ENCODE results near the gene YES1. TPM values are rescaled to one million over a fixed set of nuclear protein-coding genes. Genes with fewer than 3 reads are reported as not detected.

YES1 gene
- total RNA-seq, 5 donors from 2014 or later (not counting 1 experiment from before 2014, with no cell fraction given): 7.4 to 16.3 (median 8.2) TPM

- ChIA-PET CTCF (no interaction called here), POLR2A (no interaction called here)
- peaks cover 50% of the 10 kb centered on the region for H3K36me3 Mint-ChIP-seq
- H3K9me3 Mint-ChIP-seq: no peaks in the 10 kb centered on the region
- no peak for DNase-seq
- ATAC-seq (replicated peaks in 1 of 4): no peak
- H3K4me3 Mint-ChIP-seq: no peak overlapping the region
- Histone ChIP-seq H3K36me3 (ENCODE audit: control insufficient read depth in 2 of 2, extremely low read depth in 1 of 2, insufficient read depth in 1 of 2, low read length in 1 of 2) (peaks cover 7 to 55% of the 10 kb centered on the region in 2 donors), H3K27me3 (replicated peaks in 1 of 2; ENCODE audit: control insufficient read depth in 2 of 2, extremely low read depth in 1 of 2, insufficient read depth in 2 of 2, low read length in 1 of 2) (no peaks in the 10 kb centered on the region), H3K4me3 (ENCODE audit: control insufficient read depth in 1 of 2, extremely low read depth in 1 of 2, low read length in 1 of 2) (no peak overlapping the region), H3K9me3 (no peaks in the 10 kb centered on the region), H3K4me1 (ENCODE audit: control insufficient read depth in 1 of 2, extremely low read depth in 1 of 2, insufficient read depth in 2 of 2, low read length in 2 of 2) (no peaks in the 10 kb centered on the region), H3K27ac (ENCODE audit: low read length) (no peak overlapping the region)
- H3K4me1 Mint-ChIP-seq: no peaks in the 10 kb centered on the region
- H3K27ac Mint-ChIP-seq: no peak overlapping the region
- 100% methylated on average over 2 of the region's 5 CpGs for WGBS (ENCODE audit: insufficient coverage)
- no peaks in the 10 kb centered on the region for H3K27me3 Mint-ChIP-seq
These were observed 138.3 kb downstream of the YES1 start for GRCh38 chr18:673769-674168.

DNA sequence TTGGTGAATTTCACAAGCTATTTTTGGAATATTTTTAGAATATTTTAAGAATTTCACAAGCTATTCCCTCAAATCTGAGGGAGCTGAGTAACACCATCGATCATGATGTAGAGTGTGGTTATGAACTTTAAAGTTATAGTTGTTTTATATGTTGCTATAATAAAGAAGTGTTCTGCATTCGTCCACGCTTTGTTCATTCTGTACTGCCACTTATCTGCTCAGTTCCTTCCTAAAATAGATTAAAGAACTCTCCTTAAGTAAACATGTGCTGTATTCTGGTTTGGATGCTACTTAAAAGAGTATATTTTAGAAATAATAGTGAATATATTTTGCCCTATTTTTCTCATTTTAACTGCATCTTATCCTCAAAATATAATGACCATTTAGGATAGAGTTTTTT lies 138.7 kb downstream of the YES1 start:
- CTCF ChIA-PET: interaction anchor here in 1 of 2 donors (0.6 kb wide), 1 partner anchor 123 kb away, joined by 6 read pairs; no protein-coding TSS in a partner anchor
- H3K36me3 Mint-ChIP-seq: peaks cover 55% of the 10 kb centered on the region

More for the DNA sequence above, 138.7 kb downstream of the YES1 start:
- H3K36me3 ChIP-seq (ENCODE audit: control insufficient read depth in 2 of 2, extremely low read depth in 1 of 2, insufficient read depth in 1 of 2, low read length in 1 of 2): peaks cover 7 to 52% of the 10 kb centered on the region in 2 donors
- no peak overlapping the region for H3K27ac ChIP-seq (ENCODE audit: low read length)
- no peak overlapping the region for H3K4me3 Mint-ChIP-seq
- H3K27ac Mint-ChIP-seq: no peak overlapping the region
- H3K4me1 ChIP-seq (ENCODE audit: control insufficient read depth in 1 of 2, extremely low read depth in 1 of 2, insufficient read depth in 2 of 2, low read length in 2 of 2): no peaks in the 10 kb centered on the region
- WGBS (ENCODE audit: insufficient coverage): no CpG with 5 or more reads among the region's 3 CpGs
- DNase-seq (no peak), ATAC-seq (replicated peaks in 1 of 4) (no peak)
- H3K4me1 Mint-ChIP-seq: no peaks in the 10 kb centered on the region
- POLR2A ChIA-PET: no interaction called here
- peaks cover 0 to 4% (median 0%) of the 10 kb centered on the region in 3 donors for H3K9me3 Mint-ChIP-seq
- no peaks in the 10 kb centered on the region for H3K9me3 ChIP-seq
- H3K27me3 Mint-ChIP-seq: no peaks in the 10 kb centered on the region
- no peaks in the 10 kb centered on the region for H3K27me3 ChIP-seq (replicated peaks in 1 of 2; ENCODE audit: control insufficient read depth in 2 of 2, extremely low read depth in 1 of 2, insufficient read depth in 2 of 2, low read length in 1 of 2)
- no peak overlapping the region for H3K4me3 ChIP-seq (ENCODE audit: control insufficient read depth in 1 of 2, extremely low read depth in 1 of 2, low read length in 1 of 2)

Other genes with a start within 250 kb of the YES1 start
- gene CETN1, start 231.9 kb downstream of the YES1 start, total RNA-seq: not detected
- under 1 TPM in 1 of 5 donors, not detected in 4; 0.32 TPM for gene CLUL1, start 215.3 kb downstream of the YES1 start, total RNA-seq
- 1 to 10 TPM; 1.8 to 9.7 (median 3.3) TPM for gene TYMS, start 154.6 kb downstream of the YES1 start, total RNA-seq
- 10 to 100 TPM; 70.8 to 97.6 (median 75.8) TPM for gene ENOSF1, start 99.6 kb downstream of the YES1 start, total RNA-seq
- not detected for gene ADCYAP1, start 92.6 kb upstream of the YES1 start, total RNA-seq

Data from T-cell (primary cell).